NCI-H524 (cell line): Measurements from ENCODE around the gene RBMXL2.

Source experiments
- DNase-seq, 2 experiments: peaks; one replicate each; lab custom pipeline; 2025; lab: John Stamatoyannopoulos, UW

The RBMXL2 gene

DNA sequence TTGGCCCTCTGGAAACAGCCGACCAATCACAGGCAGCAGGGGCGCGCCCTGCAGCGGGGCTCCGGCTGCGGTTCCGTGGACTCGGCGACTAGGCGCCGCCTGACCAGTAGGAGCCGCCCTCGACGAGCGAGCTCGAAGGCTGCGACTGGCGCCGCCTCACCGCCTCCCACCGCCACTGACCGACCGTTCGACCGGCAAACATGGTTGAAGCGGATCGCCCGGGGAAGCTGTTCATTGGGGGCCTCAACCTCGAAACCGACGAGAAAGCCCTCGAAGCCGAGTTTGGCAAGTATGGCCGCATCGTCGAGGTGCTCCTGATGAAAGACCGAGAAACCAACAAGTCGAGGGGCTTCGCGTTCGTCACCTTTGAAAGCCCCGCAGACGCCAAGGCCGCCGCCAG, at the start of gene RBMXL2:
Gene RBMXL2 (plus strand): TSS at position 78 of the 400 bp plus-strand sequence. CDS start 123 bp downstream, at position 201.
- DNase-seq = no peak

GRCh38 chr11:7046474-7047175, 42.2 kb upstream of the RBMXL2 start:
- no peak for DNase-seq

GRCh38 chr11:7050191-7050590, 38.6 kb upstream of the RBMXL2 start:
- DNase-seq = no peak

GRCh38 chr11:7056828-7057513, 31.8 kb upstream of the RBMXL2 start:
- DNase-seq = no peak

DNA sequence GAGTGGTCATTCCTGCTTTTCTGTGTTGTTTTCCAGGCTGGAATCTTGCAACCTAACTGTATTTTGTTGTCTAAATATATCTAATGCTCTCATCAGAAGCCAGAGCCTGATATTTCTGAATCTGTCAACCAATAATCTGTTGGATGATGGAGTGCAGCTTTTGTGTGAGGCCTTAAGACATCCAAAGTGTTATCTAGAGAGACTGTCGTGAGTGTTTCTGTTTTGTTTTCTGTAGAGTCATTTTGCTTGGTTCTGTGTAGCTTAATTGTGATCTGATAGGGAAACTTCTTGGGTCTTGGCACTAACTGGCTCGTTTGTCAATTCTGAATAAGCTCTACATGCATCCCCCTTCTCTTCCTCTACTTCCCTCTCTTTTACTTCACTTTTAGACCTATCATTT, 31.2 kb upstream of the RBMXL2 start:
- no peak for DNase-seq

DNA sequence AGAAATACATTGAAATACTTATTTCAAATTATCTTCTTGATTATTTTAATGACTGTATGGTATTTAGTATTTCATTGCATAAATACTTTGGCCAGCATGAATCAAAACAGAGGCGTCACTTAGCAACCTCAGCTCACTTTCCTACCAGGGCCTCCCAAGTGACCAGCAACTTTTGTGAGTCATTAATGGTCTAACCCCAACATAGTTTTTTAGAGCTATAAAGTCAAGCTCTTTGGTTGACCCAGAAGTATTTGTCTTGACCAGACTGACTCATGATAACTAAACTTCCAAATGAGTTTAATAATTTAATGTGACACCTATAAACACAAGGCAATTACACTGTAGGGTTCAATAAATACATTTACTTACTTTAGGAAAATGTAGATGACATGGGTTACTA, 27.9 kb upstream of the RBMXL2 start:
- no peak for DNase-seq

GRCh38 chr11:7062534-7062933, 26.3 kb upstream of the RBMXL2 start:
- no peak for DNase-seq

DNA sequence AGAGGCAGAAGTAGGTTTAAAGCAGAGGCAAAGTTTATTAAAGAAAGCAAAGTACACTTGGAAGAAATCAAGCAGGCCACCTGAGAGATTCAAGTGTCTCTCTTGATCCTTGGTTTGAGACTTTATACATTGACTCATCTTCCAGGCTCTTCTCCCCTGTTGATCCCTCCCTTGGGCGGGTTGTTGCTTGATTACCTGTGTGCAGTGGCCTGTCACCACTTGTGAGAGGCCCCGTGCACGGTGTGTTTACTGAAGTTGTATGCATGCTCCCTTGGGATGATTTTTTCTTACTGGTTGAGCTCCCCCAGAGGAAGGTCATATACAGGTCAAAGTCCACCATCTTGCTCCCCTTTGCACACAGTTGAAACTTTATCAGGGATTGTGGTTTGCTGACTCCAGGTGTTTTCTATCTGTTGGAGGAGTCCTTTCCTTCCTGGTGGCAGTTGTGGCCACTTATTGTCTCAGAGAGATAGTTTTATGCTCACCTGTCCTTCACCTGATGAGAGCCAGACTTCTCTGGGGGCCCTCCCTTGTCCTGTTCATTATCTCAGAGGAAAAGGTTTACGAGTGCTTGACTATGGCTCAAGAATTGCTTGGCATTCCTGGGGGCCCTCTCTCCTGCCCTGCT, 16.3 kb upstream of the RBMXL2 start:
- DNase-seq = no peak

- no peak for DNase-seq
Observed at GRCh38 chr11:7077101-7077500, 11.7 kb upstream of the RBMXL2 start.

GRCh38 chr11:7079545-7080135, 9.2 kb upstream of the RBMXL2 start:
- DNase-seq = no peak

DNA sequence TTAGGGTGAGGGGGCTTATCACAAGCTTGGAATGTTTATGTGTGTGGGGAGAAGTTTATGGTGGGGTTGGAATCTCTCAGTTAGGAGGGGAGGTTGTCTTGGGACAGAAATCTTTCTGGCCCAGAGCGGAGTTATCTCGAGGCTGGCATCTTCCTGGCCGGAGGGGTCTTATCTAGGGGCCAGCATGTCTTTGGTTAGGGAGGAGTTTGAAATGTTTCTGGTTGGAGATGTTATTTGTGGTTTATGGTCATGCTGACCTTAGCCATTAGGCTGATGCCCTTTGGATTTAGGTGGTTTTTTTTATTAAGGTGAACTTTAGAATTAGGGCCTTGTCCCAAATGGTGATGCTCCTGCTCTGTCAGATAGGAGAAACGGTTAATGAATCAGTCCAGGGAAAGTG, 7.9 kb upstream of the RBMXL2 start:
- DNase-seq = no peak

GRCh38 chr11:7081441-7081840, 7.4 kb upstream of the RBMXL2 start:
- DNase-seq = no peak

GRCh38 chr11:7089328-7090251, 792 bp downstream of the RBMXL2 start:
- DNase-seq = no peak

DNA sequence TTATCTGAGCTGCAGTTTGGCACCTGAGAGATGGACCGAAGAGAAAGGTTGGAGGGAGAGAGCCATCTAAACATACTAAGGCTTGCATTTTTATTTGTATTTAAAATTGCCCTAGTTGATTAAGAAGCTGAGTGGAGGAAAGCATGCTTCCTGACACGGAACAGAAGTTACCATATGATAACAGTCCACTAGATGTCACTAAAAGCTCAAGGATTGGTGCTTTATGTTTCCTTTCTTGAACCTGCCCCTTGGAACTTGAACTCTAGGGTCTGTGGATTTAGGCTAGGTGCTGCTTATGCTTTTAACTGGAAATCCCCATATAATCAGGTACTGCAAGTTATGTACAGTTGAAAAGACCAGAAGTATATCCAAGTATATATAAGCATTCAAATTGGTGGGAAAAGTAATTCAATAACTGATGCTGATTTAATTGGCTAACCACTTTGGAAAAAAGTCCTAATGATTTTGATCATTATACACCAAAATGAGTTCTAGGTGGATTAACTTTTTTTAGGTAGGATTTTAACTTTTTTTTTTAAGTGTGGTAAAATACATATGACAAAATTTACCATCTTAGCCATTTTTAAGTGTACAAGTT, 9.5 kb downstream of the RBMXL2 start:
- peak; percentile 4 to 64 for DNase-seq

GRCh38 chr11:7115780-7116179, 27.0 kb downstream of the RBMXL2 start:
- no peak for DNase-seq

DNA sequence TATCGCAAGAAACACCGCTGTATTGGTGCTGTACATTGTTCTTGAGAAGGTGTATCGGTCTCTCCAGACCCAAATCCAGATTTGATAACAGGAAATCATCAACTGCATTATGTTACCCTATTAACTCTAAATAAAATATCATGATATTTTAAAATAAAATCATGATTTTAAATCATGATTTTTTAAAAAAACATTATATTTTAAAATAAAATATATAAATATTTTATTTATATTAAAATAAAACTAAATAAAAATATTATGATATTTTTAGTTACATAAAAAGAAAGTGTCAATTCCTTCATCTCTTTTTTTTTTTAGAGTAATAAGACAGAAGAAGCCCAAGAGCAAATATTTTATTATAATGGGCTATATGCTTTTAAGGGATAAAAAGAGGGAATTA, 27.6 kb downstream of the RBMXL2 start:
- DNase-seq = no peak

- no peak for DNase-seq
Observed at GRCh38 chr11:7138051-7138450, 49.3 kb downstream of the RBMXL2 start.
